HG02610 (cell line): ENCODE results near the gene VPS26B.
"Not testable (repeated sequence)": the region's sequence is repeated elsewhere in the genome, so short reads cannot be mapped to it uniquely, and the experiment has no call there.

Experiments used
- ATAC-seq: cut with Tn5 transposase; IDR thresholded peaks from one replicate; pipeline ENCODE4 v1.9.1; 2021; ENCODE audit warnings: mild to moderate bottlenecking, moderate library complexity; ENCODE audit not compliant: unreplicated experiment

The VPS26B gene

GRCh38 chr11:134231958-134232659 is 7.6 kb downstream of the VPS26B start:
- peak; percentile 27 for ATAC-seq

- no peak for ATAC-seq
Observed at GRCh38 chr11:134233729-134234179, 9.3 kb downstream of the VPS26B start.

DNA sequence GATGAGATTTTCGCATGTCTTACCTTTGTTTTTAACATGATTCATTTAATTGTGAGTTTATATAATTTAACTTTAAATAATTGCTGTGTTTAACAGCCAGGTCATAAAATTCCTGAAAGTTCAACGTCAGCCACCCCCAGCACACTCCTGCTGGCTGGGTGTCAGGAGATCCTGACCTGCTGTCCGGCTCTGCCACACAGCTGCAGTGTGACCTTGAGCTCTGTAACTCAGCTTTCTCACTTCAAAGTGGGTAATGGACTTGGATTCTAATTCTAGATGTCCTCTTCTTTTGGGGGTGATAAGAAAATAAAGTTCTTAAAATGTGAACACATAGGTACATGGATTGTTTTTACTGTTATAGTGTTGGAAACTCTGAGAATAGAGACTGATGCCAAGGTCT is 10.9 kb downstream of the VPS26B start:
- ATAC-seq: no peak

DNA sequence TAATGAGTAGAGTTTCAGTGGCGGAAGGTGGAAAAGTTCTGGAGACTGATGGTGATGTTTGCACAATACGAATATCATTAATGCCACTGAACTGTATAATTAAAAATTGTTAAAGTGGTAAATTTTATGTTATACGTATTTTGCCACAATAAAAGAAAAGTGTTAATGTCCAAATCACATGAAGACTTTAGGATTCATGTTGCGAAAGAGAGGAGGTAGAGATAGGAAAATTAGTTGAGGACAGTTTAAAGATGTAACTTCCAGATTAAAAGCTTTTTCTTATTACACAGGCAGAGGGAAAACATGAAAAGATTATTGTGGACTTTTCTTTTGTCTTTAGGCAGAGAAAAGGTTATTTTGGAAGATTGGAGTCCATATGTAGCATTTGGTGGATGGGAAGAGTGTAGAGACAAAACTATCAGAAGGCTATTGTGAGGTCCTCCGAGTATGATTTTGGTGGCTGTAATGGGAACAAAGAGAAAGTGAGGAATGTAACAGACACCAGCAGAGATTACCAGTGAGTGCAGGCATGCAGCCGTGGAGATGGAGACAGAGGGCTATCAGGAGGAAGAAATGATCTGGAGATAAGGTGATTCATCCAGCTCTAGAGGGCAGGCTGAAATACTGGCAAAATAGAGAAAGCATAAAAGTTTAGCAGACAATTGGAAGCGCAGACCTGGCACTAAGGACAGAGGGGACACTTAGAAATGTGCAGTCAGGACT is 12.5 kb downstream of the VPS26B start:
- no peak for ATAC-seq

DNA sequence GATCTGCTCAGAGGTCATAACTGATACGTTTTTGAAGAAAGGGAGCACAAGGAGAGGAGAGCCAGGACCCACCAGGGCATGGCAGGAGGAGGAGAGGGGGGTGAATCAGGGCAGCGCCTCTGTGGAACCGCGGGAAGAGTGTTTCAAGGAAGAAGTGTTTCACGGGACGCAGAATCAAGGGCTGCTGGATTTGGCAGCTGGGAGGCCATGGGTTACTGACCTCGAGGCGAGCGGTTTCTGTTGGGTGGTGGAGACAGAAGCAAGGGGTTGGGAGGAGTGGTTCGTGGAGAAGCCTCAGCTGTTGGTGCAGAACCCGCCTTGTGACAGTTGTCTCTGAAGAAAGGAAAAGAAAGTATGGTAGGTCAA is 13.1 kb downstream of the VPS26B start:
- ATAC-seq: no peak

GRCh38 chr11:134238956-134239355 is 14.5 kb downstream of the VPS26B start:
- ATAC-seq: no peak

- ATAC-seq: no peak
Observed at GRCh38 chr11:134240592-134240991, 16.1 kb downstream of the VPS26B start.

DNA sequence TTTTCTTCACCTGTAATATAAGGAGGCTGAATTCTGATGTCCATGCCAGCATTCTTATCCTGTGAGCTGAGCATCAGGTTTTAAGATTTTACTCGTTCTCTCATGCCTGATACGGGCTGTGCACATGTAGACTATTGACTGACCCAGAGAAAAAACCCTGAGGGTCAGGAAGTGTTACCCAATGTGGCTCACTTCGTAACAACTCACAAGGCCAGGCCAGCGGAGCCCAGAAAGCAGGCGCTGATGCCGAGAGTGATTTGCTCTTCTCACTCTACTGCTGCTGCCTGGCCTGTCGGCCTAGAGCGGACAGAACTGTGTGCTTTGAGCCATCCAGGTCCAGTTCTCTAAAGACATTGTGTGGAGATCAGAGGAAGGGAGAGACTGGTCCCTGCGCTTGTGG is 17.9 kb downstream of the VPS26B start:
- ATAC-seq: no peak

GRCh38 chr11:134243913-134244312 is 19.4 kb downstream of the VPS26B start:
- no peak for ATAC-seq

DNA sequence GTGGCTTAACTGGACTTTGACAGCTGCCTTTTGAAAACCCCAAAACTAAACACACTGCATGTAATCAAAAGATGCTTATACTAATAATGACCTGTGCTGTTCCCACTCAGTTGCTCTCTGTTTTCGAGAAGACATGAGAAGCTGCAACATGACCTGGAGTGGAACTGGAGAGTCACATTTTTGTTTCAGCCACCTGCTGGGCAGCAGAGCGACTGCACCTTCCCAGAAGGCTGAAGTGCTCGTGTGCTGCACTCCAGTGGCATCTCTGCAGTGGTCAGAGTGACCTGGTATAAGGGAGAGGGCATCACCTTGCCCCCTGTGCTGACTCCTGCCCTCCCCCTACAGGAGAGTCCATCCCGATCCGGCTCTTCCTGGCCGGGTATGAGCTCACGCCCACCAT is 20.1 kb downstream of the VPS26B start:
- ATAC-seq: peak; percentile 80

DNA sequence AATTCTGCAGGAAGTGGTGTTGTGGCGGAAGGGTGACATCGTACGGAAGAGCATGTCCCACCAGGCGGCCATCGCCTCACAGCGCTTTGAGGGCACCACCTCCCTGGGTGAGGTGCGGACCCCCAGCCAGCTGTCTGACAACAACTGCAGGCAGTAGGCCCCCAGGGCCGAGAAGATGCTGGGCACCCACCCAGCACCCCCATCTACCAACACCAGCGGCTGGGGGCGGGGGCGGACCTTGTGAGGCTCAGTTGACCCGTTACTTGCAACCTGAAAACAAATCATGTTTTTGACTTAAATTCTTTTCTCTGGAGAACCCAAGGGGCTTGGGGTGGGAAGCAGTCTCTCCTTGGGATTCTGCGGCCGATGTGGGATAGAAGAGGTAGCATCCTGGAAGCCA is 21.0 kb downstream of the VPS26B start:
- no peak for ATAC-seq

- no peak for ATAC-seq
Observed at GRCh38 chr11:134246100-134246499, 21.6 kb downstream of the VPS26B start.

DNA sequence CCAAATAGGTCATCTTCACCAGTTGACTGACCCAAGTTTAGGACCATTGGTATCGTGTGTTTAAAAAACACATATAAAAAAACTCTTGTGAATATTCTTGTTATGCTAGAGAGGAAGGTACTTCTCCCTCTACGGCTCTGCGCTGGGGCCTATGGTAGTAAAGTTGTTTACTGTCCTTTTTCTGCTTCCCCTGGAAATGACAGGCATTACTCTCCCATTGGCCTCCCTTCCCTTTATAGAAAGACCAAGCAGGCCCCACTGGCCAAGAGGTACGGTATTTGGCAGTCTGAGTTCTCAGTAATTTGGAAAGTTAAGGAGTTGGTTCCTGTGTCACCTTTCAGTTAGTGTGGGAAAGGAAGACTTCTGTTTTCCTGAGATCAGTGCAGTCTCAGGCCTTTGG is 22.2 kb downstream of the VPS26B start:
- ATAC-seq: no peak

- no peak for ATAC-seq
Observed at GRCh38 chr11:134248910-134249480, 24.5 kb downstream of the VPS26B start.

DNA sequence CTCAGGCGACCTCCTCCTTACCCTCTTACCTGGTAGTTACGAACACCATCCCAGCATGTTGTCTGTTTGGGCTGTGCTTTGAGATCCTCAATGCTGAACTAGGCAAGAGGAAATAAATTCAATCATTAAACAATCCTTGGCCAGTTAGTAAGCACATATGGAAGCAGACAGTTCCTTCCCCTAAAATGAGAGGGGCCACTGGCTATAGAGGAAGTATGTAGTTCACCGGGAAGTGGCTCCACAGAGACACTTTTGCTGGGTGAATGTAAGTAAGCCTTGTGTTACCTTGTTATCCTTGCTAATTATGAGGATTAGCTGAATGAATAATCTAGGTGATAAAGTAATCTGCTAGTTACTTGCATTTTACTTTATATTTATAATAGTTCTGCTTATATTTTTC is 25.8 kb downstream of the VPS26B start:
- ATAC-seq: no peak

GRCh38 chr11:134250675-134251074 is 26.2 kb downstream of the VPS26B start:
- no peak for ATAC-seq

DNA sequence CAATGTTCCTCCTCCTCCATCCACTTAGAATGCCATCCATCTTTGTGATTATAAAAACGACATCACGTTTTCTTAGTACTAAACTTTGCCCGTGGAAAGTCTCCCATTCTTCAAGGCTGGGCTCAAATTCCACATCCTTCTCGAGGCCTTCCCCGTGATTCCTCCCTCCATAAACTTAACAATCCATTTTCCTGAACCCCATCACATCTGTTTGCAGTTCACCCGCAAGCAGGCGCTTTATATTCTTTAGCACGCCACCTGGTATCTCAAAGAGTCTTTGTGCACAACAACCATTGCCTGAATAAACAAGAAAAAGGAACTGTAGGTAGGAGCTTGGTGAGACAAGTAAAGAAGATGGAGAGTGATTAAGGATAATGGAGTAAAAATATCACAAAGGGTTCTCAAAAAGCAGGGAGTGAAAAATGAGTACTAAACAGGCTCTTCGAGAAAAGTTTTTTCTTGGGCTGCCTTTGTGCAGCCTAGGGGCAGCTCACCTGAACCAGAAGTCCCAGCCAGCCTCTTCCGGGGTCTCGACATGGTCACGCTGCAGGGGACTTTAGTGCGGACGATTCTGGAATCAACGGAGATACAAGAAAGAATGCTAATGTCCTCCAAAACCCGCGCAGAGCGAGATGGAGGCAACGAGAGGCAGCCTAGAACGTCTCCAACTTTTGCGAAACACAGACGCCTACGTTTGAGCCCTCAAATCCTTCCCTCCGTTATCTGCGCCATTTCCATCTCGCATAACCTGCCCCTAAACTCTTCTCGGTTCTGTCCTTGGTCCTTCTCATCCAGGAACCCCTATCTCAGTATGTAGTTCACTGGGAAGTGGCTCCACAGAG is 28.1 kb downstream of the VPS26B start:
- peak; percentile 29 for ATAC-seq

- ATAC-seq: peak; percentile 100
Observed at GRCh38 chr11:134253188-134253993, 28.9 kb downstream of the VPS26B start, which contains the start of the genes ACAD8 and THYN1. TSS of gene ACAD8 (plus strand) at chr11:134253568. CDS start at chr11:134253601, 33 bp downstream. TSS of gene THYN1 (minus strand) at chr11:134253352. CDS start at chr11:134252882, 470 bp downstream.

- no peak for ATAC-seq
Observed at GRCh38 chr11:134254433-134255183, 30.1 kb downstream of the VPS26B start.

- ATAC-seq: not testable (repeated sequence)
Observed at GRCh38 chr11:134255184-134255561, 30.7 kb downstream of the VPS26B start.
